Suprapubic skin (tissue), 4 donors: ENCODE measurements around the gene ZNF597. TPM values are rescaled to one million over a fixed set of nuclear protein-coding genes. Genes with fewer than 3 reads are reported as not detected.

Experiments used
- DNase-seq, 2 donors: peaks; one replicate each; pipeline ENCODE4 v3.0.0-alpha.2; 2019; ENCODE audit warnings: low spot score in 2 of 2
- H3K27ac ChIP-seq: fragments of 200-600 bp; sonication (generic); one replicate; pipeline ENCODE4 v1.5.1; 2019
- H3K27me3 ChIP-seq: fragments of 200-600 bp; sonication (generic); one replicate; pipeline ENCODE4 v1.5.1; 2019
- H3K36me3 ChIP-seq: fragments of 200-600 bp; sonication (generic); one replicate; pipeline ENCODE4 v1.5.1; 2019
- H3K4me1 ChIP-seq: fragments of 200-600 bp; sonication (generic); one replicate; pipeline ENCODE4 v1.5.1; 2019
- H3K4me3 ChIP-seq: fragments of 200-600 bp; sonication (generic); one replicate; pipeline ENCODE4 v1.5.1; 2019; ENCODE audit warnings: mild to moderate bottlenecking
- H3K9me3 ChIP-seq: fragments of 200-600 bp; sonication (generic); one replicate; pipeline ENCODE4 v1.5.1; 2019
- CTCF ChIP-seq, 2 donors: fragments of 200-600 bp in 1 of 2; fragments of 450-650 bp in 1 of 2; sonication (generic) in 1 of 2; IDR thresholded peaks; one replicate each; pipeline ENCODE4 v1.5.1; 2016 to 2019; ENCODE audit warnings: antibody characterized with exemption in 2 of 2, mild to moderate bottlenecking in 1 of 2, moderate library complexity in 1 of 2
- EP300 ChIP-seq: sonication (generic); formaldehyde crosslinking; IDR thresholded peaks from one replicate; pipeline ENCODE4 v1.6.1; 2017; ENCODE audit warnings: antibody characterized with exemption
- POLR2A ChIP-seq, 2 donors: fragments of 450-650 bp; IDR thresholded peaks; one replicate each; pipeline ENCODE4 v1.6.1; 2017; ENCODE audit warnings: antibody characterized with exemption in 2 of 2, mild to moderate bottlenecking in 2 of 2, moderate library complexity in 2 of 2
- POLR2AphosphoS5 ChIP-seq, 3 donors: sonication (generic); formaldehyde crosslinking; IDR thresholded peaks; one replicate each; pipeline ENCODE4 v1.6.1; 2017; ENCODE audit warnings: antibody characterized with exemption in 3 of 3
- WGBS: methylation state at CpG from one replicate; pipeline ENCODE4 v1.1.5; 2018; 5-methylcytosine and 5-hydroxymethylcytosine counted together
- total RNA-seq, 4 donors: library from RNA; depleted of rRNA; stranded (reverse); fragments of >200 nt; gene quantifications; one replicate each; pipeline ENCODE4 v1.1.0, GENCODE V29; 2016

The ZNF597 gene
- total RNA-seq, 4 donors from 2014 or later: 1.5 to 4.3 (median 2.4) TPM

- Histone ChIP-seq H3K4me1 (no peaks in the 10 kb centered on the region), H3K36me3 (peaks cover 82% of the 10 kb centered on the region), H3K27ac (no peak overlapping the region), H3K4me3 (no peak overlapping the region), H3K27me3 (no peaks in the 10 kb centered on the region), H3K9me3 (no peaks in the 10 kb centered on the region)
- WGBS: 77% methylated on average over 9 of the region's 30 CpGs
- TF ChIP-seq EP300: no peak
- no peak for TF ChIP-seq CTCF (IDR thresholded peaks at IDR 0.05)
- DNase-seq: no peak
Measured at GRCh38 chr16:3484318-3485096, 41.2 kb upstream of the ZNF597 start.

- TF ChIP-seq POLR2A (IDR thresholded peaks at IDR 0.05): no peak
- no peak for TF ChIP-seq CTCF (IDR thresholded peaks at IDR 0.05)
- TF ChIP-seq EP300: no peak
- TF ChIP-seq POLR2AphosphoS5 (IDR thresholded peaks at IDR 0.05): no peak
- Histone ChIP-seq H3K27ac (no peak overlapping the region), H3K36me3 (peaks cover 88% of the 10 kb centered on the region), H3K4me3 (no peak overlapping the region), H3K4me1 (no peaks in the 10 kb centered on the region), H3K27me3 (no peaks in the 10 kb centered on the region), H3K9me3 (no peaks in the 10 kb centered on the region)
- no peak for DNase-seq
- WGBS: 92% methylated on average over 16 of the region's 18 CpGs
Measured at GRCh38 chr16:3482659-3483241, 39.4 kb upstream of the ZNF597 start.

- no peak for TF ChIP-seq CTCF (IDR thresholded peaks at IDR 0.05)
- TF ChIP-seq EP300: no peak
- TF ChIP-seq POLR2AphosphoS5 (IDR thresholded peaks at IDR 0.05): no peak
- TF ChIP-seq POLR2A (IDR thresholded peaks at IDR 0.05): no peak
- peaks cover 83% of the 10 kb centered on the region for H3K36me3 ChIP-seq
- no peaks in the 10 kb centered on the region for H3K4me1 ChIP-seq
- H3K27me3 ChIP-seq: no peaks in the 10 kb centered on the region
- 94% methylated on average over 26 of the region's 32 CpGs for WGBS
- no peak overlapping the region for H3K27ac ChIP-seq
- no peaks in the 10 kb centered on the region for H3K9me3 ChIP-seq
- H3K4me3 ChIP-seq: no peak overlapping the region
- no peak for DNase-seq
Measured at GRCh38 chr16:3481696-3482658, 38.7 kb upstream of the ZNF597 start.

- Histone ChIP-seq H3K36me3 (peaks cover 78% of the 10 kb centered on the region), H3K9me3 (no peaks in the 10 kb centered on the region), H3K4me1 (no peaks in the 10 kb centered on the region), H3K27ac (no peak overlapping the region), H3K4me3 (no peak overlapping the region), H3K27me3 (no peaks in the 10 kb centered on the region)
- WGBS: 76% methylated on average over 18 of the region's 18 CpGs
- TF ChIP-seq POLR2AphosphoS5 (IDR thresholded peaks at IDR 0.05) (no peak), CTCF (IDR thresholded peaks at IDR 0.05) (no peak), POLR2A (IDR thresholded peaks at IDR 0.05) (no peak), EP300 (no peak)
- no peak for DNase-seq
Measured at GRCh38 chr16:3480901-3481695, 37.8 kb upstream of the ZNF597 start.
